Superior temporal gyrus (tissue), 1 donor: Measurements from ENCODE around the gene PIK3C2G.
"Not testable (repeated sequence)": the region's sequence is repeated elsewhere in the genome, so short reads cannot be mapped to it uniquely, and the experiment has no call there.

Experiments
- DNase-seq: peaks from one replicate; pipeline ENCODE4 v3.0.0-alpha.2; 2016; ENCODE audit errors: extremely low spot score

Gene PIK3C2G

GRCh38 chr12:18261273-18261672, at the start of gene PIK3C2G:
TSS of gene PIK3C2G (plus strand) at chr12:18261518. CDS start at chr12:18282082, 20,564 bp downstream.
- DNase-seq, result no peak

GRCh38 chr12:18217966-18218365, 43.4 kb upstream of the PIK3C2G start:
- no peak for DNase-seq

- no peak for DNase-seq
Observed at GRCh38 chr12:18221726-18222125, 39.6 kb upstream of the PIK3C2G start.

GRCh38 chr12:18222699-18223098, 38.6 kb upstream of the PIK3C2G start:
- no peak for DNase-seq

- peak; percentile 63 for DNase-seq
Observed at GRCh38 chr12:18224745-18225144, 36.6 kb upstream of the PIK3C2G start.

- no peak for DNase-seq
Observed at GRCh38 chr12:18239526-18239925, 21.8 kb upstream of the PIK3C2G start.

- DNase-seq, result no peak
Observed at GRCh38 chr12:18242380-18243089, 18.8 kb upstream of the PIK3C2G start.

DNA sequence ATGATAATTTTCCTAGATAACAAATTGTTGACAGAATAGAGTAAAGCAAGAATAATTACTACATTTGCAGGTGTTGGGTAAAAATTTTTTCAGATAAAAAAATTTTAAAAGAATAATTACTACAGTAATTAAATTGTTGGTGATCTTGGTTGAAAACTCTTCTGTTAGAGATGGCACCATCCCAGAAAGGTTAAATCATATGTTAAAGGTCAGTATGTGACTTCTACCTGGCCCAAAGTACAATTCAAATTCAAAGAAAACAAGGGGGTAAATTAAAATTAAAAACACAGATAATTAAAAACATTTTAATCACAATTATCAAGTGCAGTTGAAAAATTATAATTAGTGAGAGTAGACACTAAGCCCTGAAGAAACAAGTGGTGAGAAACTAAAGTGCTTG, 18.1 kb upstream of the PIK3C2G start:
- DNase-seq, result no peak

- no peak for DNase-seq
Observed at GRCh38 chr12:18246066-18246465, 15.3 kb upstream of the PIK3C2G start.

GRCh38 chr12:18250313-18250916, 10.9 kb upstream of the PIK3C2G start:
- peak; percentile 91 for DNase-seq

DNA sequence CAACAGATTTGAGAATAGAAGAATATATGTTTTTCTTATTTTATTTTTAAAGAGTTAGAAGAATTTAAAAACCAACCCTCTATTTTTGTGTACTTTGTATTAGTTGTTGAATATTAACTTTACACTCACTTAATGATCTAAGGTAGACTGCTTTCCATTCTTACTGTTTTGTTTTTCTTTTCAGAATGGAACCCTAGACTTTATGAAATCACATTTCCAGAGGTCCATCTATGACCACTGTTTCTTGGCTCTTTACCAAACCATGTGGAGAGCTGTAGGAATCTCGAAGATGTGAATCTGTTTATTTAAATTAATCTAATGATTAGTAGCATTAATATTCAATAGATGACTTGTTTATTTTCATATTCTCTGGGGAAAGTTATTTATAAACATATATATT, 7.2 kb upstream of the PIK3C2G start:
- no peak for DNase-seq

GRCh38 chr12:18255004-18255403, 6.3 kb upstream of the PIK3C2G start:
- DNase-seq, result not testable (repeated sequence)

- no peak for DNase-seq
Observed at GRCh38 chr12:18257251-18257650, 4.1 kb upstream of the PIK3C2G start.

DNA sequence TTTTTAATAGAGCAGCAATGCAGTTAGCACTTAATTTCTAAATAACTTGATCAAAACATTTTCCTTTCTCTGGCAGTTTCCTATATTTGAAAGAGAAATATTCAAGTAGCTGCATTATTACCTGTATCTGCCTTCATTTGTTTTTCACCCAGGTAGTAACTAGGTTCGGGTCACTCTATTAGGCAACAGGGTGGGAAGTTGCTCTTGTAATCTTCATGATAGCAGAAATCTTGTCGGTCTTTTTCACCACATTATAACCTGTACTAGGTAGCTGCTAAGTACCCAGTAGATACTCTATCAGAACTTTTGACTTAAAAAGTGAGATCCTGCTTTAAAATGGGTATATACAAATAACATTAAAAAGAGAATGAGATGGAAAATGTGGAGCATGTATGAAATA, 2.4 kb upstream of the PIK3C2G start:
- no peak for DNase-seq

DNA sequence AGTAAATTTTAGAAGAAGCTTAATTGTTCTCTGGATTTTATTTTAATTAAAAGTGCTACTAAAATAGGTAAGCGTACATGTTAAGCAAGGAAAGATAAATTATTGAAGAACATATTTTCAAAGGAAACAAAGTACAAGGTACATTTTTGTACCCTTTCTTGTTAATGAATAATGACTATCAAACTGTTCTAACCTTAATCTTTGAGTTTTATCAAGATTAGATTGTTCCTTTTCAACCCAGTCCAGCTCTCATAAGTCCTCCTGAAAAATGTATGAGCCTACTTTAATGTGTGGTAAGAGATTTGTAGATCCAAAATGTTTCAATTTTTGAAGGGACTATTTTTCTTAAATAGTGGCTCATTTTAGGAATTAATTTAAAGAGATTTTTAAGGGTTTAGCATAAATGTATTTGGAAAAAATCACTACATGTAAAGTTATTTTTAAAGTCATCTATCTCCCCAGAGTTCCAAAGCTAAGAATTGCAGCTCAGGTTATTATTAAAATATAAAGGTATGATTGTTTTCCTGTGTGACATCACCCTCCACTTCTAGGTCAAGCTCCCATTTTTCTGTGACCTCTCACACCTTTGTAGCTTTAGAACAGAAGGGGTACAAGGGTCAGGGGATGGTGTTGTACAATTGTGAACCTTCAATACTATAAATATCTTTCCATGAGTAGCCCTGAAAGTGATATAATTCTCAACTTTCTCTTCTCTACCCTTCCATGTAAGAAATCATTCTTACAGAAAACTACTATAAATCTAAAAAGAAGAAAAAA, 1.2 kb upstream of the PIK3C2G start:
- DNase-seq, result no peak

- no peak for DNase-seq
Observed at GRCh38 chr12:18261906-18262305, 588 bp downstream of the PIK3C2G start.

- DNase-seq, result no peak
Observed at GRCh38 chr12:18262514-18262913, 1.2 kb downstream of the PIK3C2G start.

DNA sequence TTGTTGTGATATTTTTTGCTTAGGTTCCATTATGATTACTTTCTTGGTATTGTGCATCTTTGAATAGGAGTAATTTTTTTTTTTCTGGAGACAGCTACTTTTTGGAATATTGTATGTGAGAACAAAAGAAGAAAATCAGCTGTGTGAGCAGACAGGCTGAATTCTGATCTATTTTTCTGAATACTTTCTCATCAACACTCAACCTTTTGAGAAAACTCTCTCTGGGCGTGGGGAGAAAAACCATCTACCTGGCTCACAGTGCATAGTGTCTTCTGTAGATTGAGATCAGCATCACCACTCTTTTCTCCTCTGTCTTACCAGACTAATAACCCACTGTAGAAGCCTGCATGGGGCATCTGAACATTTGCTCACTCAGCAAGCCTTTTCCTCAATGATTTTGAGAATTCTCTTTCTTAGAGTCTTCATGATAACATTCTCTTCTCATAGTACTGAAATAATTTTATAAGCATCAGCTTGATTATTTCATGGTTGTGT, 3.3 kb downstream of the PIK3C2G start:
- DNase-seq, result no peak

GRCh38 chr12:18267427-18268099, 6.2 kb downstream of the PIK3C2G start:
- no peak for DNase-seq

- no peak for DNase-seq
Observed at GRCh38 chr12:18270958-18271460, 9.7 kb downstream of the PIK3C2G start.

GRCh38 chr12:18275981-18276380, 14.7 kb downstream of the PIK3C2G start:
- no peak for DNase-seq

- DNase-seq, result no peak
Observed at GRCh38 chr12:18277196-18277595, 15.9 kb downstream of the PIK3C2G start.
